GM18505 (cell line): Measurements from ENCODE around the gene MACROD2.
"Not testable (repeated sequence)": the region's sequence is repeated elsewhere in the genome, so short reads cannot be mapped to it uniquely, and the experiment has no call there.

Source experiments
- ATAC-seq: cut with Tn5 transposase; IDR thresholded peaks from one replicate; pipeline ENCODE4 v1.9.1; 2021; ENCODE audit not compliant: unreplicated experiment
- POLR2A ChIP-seq: IDR thresholded peaks from 4 replicates; pipeline ENCODE4 v1.6.1; 2011; ENCODE audit warnings: borderline replicate concordance; ENCODE audit not compliant: insufficient read depth, insufficient read length; ENCODE audit errors: extremely low read depth

Gene MACROD2

DNA sequence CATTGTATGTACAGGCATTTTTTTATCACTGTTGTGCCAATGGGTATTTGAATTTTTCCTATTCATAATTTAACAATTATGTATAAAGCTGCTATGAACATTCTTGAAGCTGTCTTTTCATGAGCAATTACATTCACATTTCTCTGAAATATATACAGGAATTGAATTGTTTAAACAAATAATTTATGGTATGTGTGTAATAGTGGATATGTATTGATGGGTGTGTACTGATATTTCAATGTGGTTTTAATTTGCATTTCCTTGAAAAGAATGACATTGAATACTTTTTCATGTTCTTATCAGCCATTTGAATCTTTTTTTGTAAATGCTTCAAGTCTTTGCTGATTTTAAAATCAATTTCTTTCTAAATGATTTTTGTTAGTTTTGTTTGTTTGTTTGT lies 971.5 kb downstream of the MACROD2 start:
- ATAC-seq: no peak

DNA sequence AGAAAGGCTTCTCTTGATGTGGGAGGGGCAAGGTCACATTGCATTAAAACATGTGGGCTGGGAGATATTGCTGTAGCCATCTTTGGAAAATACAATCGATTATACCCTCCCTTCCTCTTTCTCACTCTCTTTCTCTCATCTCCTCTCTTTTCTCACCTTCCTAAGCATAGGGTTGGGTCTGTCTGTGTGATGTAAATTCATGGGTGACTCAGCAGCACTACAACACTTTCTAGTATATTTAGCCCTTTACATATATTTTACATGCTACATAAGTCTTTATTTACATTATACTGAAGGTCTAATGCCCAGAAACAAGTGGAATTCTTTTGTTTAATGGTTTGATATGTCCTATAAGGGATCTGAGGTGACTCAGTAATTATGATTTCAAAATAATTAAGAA lies 976.9 kb downstream of the MACROD2 start:
- TF ChIP-seq POLR2A: no peak
- no peak for ATAC-seq

More for the DNA sequence above, 971.5 kb downstream of the MACROD2 start:
- TF ChIP-seq POLR2A: no peak

DNA sequence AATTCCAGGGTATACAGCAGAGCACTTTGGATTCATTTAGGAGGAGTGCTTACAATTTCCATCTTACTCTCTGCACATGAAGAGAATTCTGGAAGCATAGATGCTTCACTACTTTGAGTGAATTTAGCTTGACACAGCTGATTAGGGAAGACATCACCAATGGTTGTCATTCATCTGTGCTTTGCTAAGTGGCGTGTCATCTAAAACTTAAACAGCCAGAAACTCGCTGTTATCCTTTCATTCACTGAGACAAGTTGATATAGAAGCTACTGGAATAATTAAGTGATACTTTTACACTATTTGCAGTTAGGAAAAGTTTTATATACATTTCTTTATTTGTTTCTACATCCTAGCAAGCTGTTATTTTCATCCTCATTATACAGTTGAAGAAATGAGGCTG lies 977.4 kb downstream of the MACROD2 start:
- ATAC-seq: no peak
- TF ChIP-seq POLR2A: no peak

DNA sequence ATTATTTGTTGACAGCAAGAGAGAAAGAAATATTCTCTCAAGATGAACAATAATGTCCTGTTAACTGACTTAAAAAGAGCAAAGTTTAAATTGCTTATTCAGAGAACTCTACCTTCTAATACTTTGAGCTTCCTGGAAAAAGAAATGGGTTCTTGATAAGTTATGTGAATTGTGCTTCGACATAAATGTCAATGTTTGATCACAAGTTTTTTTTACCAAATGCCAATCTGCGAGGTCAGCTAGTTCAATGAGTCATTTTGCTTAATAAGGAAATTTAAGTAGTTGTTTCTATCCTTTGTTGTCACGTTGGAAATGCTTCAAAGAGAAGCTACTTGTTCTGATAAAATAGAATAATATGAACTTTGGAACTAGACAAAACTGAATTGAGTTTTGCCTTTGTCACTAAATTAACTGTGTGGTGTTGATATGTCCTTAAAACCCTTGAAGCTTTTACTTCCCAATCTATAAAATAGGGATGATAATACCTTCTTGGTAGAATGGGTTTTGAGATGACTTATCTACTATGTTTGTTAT lies 984.2 kb downstream of the MACROD2 start:
- TF ChIP-seq POLR2A: no peak
- no peak for ATAC-seq

GRCh38 chr20:14981486-14981885 lies 986.2 kb downstream of the MACROD2 start:
- ATAC-seq: not testable (repeated sequence)

DNA sequence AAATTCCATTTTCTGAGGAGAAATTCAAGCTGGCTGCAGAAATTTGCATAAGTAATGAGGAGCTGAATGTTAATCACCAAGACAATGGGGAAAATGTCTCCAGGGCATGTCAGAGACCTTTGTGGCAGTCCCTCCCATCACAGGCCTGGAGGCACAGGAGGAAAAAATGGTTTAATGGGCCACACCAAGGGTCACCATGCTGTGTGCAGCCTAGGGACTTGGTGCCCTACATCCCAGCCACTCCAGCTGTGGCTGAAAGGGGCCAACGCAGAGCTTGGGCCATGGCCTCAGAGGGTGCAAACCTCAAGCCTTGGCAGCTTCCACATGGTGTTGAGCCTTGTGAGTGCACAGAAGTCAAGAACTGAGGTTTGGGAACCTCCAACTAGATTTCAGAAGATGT lies 987.0 kb downstream of the MACROD2 start:
- ATAC-seq: not testable (repeated sequence)

GRCh38 chr20:14984305-14984704 lies 989.0 kb downstream of the MACROD2 start:
- TF ChIP-seq POLR2A: no peak
- ATAC-seq: no peak

DNA sequence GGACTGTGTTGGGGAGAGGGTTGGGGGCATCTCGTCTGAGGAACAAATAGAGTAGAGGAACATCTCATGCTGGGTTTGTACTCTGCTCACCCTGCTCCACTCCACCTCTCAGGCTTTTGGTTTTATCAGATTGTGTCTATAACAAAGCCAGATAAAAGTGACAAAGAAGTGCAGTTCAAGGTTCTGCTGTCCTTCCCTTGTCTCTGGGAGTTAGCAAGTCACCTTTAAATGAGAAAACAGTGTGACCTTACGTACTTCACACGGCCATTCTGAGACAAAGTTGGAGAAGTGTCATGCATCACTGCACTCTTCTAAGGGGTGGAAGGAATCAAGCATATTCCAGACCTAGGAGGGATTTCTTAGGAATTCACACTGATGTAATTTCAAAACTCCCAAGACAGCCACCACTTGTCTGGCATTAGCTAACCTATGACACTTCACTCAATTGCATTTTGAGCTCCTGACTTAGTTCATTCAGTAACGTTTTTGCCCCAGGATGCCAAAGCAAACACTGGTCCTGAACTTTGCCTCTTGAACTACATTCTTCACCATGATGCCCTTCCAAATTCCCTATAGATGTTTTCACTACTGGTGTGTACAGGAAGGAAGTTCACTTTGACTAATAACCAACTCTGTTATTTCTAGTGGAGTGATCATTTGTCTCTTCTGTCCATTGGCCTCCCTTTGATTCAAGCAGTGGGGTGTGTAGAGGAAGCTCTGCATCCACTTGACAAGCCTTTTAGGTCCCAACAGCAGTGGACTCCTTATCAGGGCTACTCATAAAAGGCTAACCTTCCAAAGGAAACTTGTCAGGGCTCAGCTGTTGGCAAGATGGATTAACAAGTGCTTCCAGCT lies 989.7 kb downstream of the MACROD2 start:
- no peak for ATAC-seq
- TF ChIP-seq POLR2A: no peak

- no peak for ATAC-seq
- no peak for TF ChIP-seq POLR2A
These were observed 990.8 kb downstream of the MACROD2 start for GRCh38 chr20:14986026-14986655.

DNA sequence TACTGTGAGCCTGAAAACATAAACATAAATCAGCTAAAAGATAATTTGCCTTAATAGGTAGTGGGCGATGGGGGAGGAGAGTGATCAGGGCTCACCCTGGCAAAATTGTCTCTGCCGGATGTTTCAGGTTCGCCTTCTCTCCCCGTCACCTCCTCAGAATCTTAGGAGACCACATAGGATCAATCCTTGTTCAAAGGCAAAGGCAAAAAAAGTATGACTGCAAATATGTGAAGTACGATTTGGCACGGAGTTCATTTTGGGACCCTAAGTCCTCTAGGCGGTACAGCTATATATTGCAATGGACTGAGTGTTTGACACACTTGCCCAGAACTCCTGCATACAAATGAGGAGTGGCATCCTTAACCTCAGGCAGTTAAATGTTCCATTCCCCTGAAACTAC lies 991.3 kb downstream of the MACROD2 start:
- no peak for ATAC-seq
- no peak for TF ChIP-seq POLR2A

- no peak for TF ChIP-seq POLR2A
- ATAC-seq: no peak
These were observed 994.4 kb downstream of the MACROD2 start for GRCh38 chr20:14989535-14990290.

- TF ChIP-seq POLR2A: no peak
- no peak for ATAC-seq
These were observed 995.7 kb downstream of the MACROD2 start for GRCh38 chr20:14991023-14991422.

DNA sequence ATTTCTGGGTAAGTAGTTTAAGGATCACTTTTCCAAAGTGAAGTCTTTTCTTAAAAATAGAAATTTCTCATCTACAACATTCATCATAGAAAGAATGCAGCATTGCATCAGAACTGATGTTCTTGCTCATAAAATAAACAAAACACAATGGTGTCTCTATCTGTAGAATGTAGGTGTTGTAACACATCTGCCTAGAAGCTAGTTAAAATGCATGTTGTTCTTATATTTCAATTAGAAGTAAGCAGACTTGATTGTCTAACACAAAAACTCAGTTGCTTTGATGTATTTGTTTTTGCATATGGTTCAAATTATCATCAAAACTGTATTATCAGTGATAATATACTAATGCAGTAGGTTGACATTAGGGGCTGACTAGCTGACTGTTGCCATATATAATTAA lies 996.8 kb downstream of the MACROD2 start:
- no peak for ATAC-seq
- no peak for TF ChIP-seq POLR2A
